ENCODE measurements around the gene MLEC.

The MLEC gene

GRCh38 chr12:120741476-120742421 lies 54.8 kb downstream of the MLEC start:
- DNase-seq = no peak

DNA sequence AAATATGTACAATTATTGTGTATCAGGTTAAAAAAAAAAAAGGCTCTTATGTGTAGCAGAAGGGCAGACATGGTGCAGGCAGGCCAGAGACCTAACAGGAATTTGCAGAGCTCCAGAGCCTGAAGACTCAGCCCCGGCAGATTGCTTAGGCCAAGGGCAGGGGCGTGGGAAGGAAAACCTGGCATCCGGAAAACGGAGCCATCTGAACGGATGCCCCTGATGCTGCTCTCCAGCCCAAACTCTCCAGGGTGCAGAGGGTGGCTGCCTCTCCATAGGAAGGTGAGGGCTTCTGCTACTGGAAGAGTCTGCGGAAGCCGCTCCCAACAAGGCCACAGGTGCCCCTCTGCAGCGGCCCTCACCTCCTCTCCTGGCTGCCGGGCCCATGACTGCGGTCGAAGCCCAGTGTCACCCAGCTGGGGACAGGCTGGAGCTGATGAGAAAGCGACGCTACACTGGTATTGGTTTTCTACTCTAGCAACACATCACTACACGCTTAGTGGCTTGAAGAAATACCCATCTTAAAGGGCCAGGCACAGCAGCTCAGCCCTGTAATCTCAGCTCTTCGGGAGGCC lies 58.1 kb downstream of the MLEC start:
- no peak for DNase-seq

DNA sequence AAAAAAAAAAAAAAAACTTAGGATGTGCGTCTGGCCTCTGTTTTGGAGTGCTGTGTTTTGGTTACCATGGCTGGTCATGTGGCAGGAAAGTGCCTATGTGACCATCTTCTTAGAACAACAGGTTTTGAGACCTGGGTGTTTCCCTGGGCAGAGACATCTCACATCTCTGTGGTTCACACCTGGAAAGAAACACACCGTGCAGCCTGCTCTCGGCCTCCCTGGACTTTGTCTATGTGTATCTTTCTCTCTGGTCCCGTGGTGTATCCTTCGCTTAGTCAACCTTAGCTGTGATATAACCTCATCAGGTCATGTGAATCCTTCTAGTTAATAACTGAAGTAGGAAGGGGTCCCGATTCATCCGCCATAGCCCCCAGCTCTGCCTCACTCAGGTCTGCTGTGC lies 61.3 kb downstream of the MLEC start:
- DNase-seq = no peak

DNA sequence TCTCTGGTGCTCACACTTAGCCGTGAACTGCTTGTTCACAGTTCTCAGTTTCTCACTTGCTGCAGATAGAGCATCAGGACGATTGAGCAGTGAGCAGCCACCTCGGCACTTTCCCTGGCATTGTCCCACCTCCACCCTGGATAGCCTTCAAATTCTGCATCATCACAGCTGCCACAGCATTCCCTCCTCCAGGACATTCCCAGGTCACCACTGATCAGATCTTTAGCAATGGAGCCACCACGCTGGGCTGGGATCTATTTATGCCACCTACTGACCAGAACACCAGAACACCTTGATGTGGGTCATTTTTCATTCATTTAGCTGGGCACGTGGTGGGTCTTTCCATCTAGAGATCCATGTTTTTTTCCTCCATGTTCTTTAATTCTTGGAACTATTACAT lies 62.3 kb downstream of the MLEC start:
- no peak for DNase-seq

DNA sequence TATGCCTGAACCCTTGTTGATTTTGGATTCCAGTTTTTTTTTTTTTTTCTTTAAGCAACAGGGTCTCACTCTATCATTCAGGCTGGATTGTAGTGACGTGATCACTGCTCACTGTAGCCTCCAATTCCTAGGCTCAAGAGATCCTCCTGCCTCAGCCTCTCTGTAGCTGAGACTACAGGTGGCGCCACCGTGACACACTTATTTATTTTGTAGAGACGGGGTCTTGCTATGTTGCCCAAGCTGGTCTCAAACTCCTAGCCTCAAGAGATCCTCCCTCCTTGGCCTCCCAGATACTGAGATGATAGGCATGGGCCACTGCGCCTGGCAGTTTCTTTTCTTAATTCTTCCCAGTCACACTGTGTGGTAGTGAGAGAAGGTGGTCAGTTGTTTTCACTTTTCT lies 63.9 kb downstream of the MLEC start:
- no peak for DNase-seq

- DNase-seq = no peak
These were observed 64.4 kb downstream of the MLEC start for GRCh38 chr12:120751389-120751788.
